GM12878 (cell line): ENCODE results near the gene TMEM109. TPM values are rescaled to one million over a fixed set of nuclear protein-coding genes. Genes with fewer than 3 reads are reported as not detected.

Experiments used
- ATF2 ChIP-seq: IDR thresholded peaks from 2 replicates; pipeline ENCODE4 v1.6.1; 2012; ENCODE audit warnings: low read length, inconsistent platforms
- CBX5 ChIP-seq: sonication (generic); IDR thresholded peaks from 2 replicates; pipeline ENCODE4 v1.6.1; 2016; ENCODE audit warnings: low read depth, moderate library complexity, mild to moderate bottlenecking, inconsistent platforms
- CHD4 ChIP-seq: fragments of 200-600 bp; sonication (generic); IDR thresholded peaks from 2 replicates; pipeline ENCODE4 v1.6.1; 2016; ENCODE audit warnings: mild to moderate bottlenecking
- CUX1 ChIP-seq: IDR thresholded peaks from 2 replicates; pipeline ENCODE4 v1.6.1; 2012; ENCODE audit warnings: improper control_type of control experiment, low read depth, low read length; ENCODE audit not compliant: insufficient replicate concordance
- E4F1 ChIP-seq: fragments of 450-650 bp; IDR thresholded peaks from 2 replicates; pipeline ENCODE4 v1.6.1; 2018; ENCODE audit warnings: borderline replicate concordance, mild to moderate bottlenecking; ENCODE audit not compliant: partially characterized antibody
- EED ChIP-seq: sonication (generic); IDR thresholded peaks from 2 replicates; pipeline ENCODE4 v1.6.1; 2016; ENCODE audit warnings: antibody characterized with exemption, low read depth
- EP300 ChIP-seq, 2 experiments: fragments of 150-350 bp in 1 of 2; IDR thresholded peaks; 2 replicates each; pipeline ENCODE4 v1.6.1; 2011 to 2012; ENCODE audit warnings: low read depth in 2 of 2, low read length in 2 of 2, borderline replicate concordance in 1 of 2, improper control_type of control experiment in 1 of 2, inconsistent platforms in 1 of 2; ENCODE audit not compliant: control insufficient read depth in 1 of 2
- HDAC2 ChIP-seq: fragments of 200-600 bp; sonication (generic); IDR thresholded peaks from 2 replicates; pipeline ENCODE4 v1.6.1; 2017
- HDGF ChIP-seq: fragments of 450-650 bp; IDR thresholded peaks from 2 replicates; pipeline ENCODE4 v1.6.1; 2016; ENCODE audit warnings: antibody characterized with exemption
- MLLT1 ChIP-seq: fragments of 450-650 bp; IDR thresholded peaks from 2 replicates; pipeline ENCODE4 v1.6.1; 2016; ENCODE audit warnings: mild to moderate bottlenecking
- MXI1 ChIP-seq: fragments of 150-350 bp; IDR thresholded peaks from 2 replicates; pipeline ENCODE4 v1.6.1; 2011; ENCODE audit warnings: low read depth, mild to moderate bottlenecking, inconsistent platforms, low read length, improper control_type of control experiment
- NFXL1 ChIP-seq: fragments of 450-650 bp; IDR thresholded peaks from 2 replicates; pipeline ENCODE4 v1.6.1; 2017; ENCODE audit warnings: antibody characterized with exemption, mild to moderate bottlenecking, borderline replicate concordance
- PBX3 ChIP-seq: IDR thresholded peaks from 2 replicates; pipeline ENCODE4 v1.6.1; 2011; ENCODE audit warnings: mild to moderate bottlenecking, low read depth, low read length, moderate library complexity; ENCODE audit not compliant: insufficient replicate concordance
- SMAD5 ChIP-seq: IDR thresholded peaks from 2 replicates; pipeline ENCODE4 v1.6.1; 2016; ENCODE audit warnings: antibody characterized with exemption, low read depth
- SPI1 ChIP-seq: IDR thresholded peaks from 2 replicates; pipeline ENCODE4 v1.6.1; 2011; ENCODE audit warnings: low read depth, mild to moderate bottlenecking, low read length, moderate library complexity, borderline replicate concordance; ENCODE audit not compliant: insufficient read depth
- TCF12 ChIP-seq: IDR thresholded peaks from 2 replicates; pipeline ENCODE4 v1.6.1; 2011; ENCODE audit warnings: low read depth, mild to moderate bottlenecking, low read length
- TCF7 ChIP-seq: IDR thresholded peaks from 2 replicates; pipeline ENCODE4 v1.6.1; 2014; ENCODE audit warnings: antibody characterized with exemption, borderline replicate concordance
- polyA plus RNA-seq, 11 experiments: library from polyadenylated mRNA; depleted of rRNA in 4 of 11; unstranded in 6 of 11; stranded (reverse) in 5 of 11; fragments of >200 nt; fragmentation: Nextera tagmentation in 4 of 11; fragmentation: Illumina TruSeq in 1 of 11; extraction: Ambion mirVana in 4 of 11; extraction: Trizol in 1 of 11; gene quantifications; 1 replicate in 1 of 11; 2 replicates in 10 of 11; pipeline versions ENCODE4 v1.2.1 to v1.2.3, GENCODE V29; 2011 to 2016; ENCODE audit warnings: inconsistent platforms in 2 of 11, missing spikeins in 2 of 11, low read depth in 1 of 11
- total RNA-seq, 4 experiments: library from RNA; depleted of rRNA in 3 of 4; stranded (reverse); fragments of >200 nt in 3 of 4; fragmentation: Illumina TruSeq in 1 of 4; extraction: Trizol in 1 of 4; gene quantifications; 2 replicates each; pipeline versions ENCODE4 v1.2.1 to v1.2.3, GENCODE V29; 2013 to 2021

Gene TMEM109
- total and polyA plus RNA-seq, 10 of the 15 experiments (the other 5 are each of a cell fraction or from before 2014, with no cell fraction given) = 21.9 to 199 (median 85.2) TPM

- TF ChIP-seq CUX1 (no peak), HDGF (no peak), EP300 (IDR thresholded peaks at IDR 0.05; ENCODE audit: borderline replicate concordance in 1 of 2, control insufficient read depth in 1 of 2, low read depth in 2 of 2, low read length in 2 of 2) (no peak), SMAD5 (no peak), TCF12 (0 out of 2 replicates have a peak, but pooled peaks have one; percentile 9), MXI1 (peak; percentile 74), E4F1 (no peak), EED (peak; percentile 20; the same call in 1 of the 2 replicates), HDAC2 (no peak), MLLT1 (peak; percentile 67; the same call in 1 of the 2 replicates), TCF7 (no peak), CBX5 (no peak), SPI1 (no peak), PBX3 (no peak), ATF2 (no peak), NFXL1 (no peak), CHD4 (no peak)
These were observed at the start of gene TMEM109 (continued) for GRCh38 chr11:60913793-60914632.
